Measurements from ENCODE around the gene KLHL30. TPM values are rescaled to one million over a fixed set of nuclear protein-coding genes. Genes with fewer than 3 reads are reported as not detected.

KLHL30 gene
- total RNA-seq, 2 donors from 2014 or later, result 24.9 to 29.0 TPM

DNA sequence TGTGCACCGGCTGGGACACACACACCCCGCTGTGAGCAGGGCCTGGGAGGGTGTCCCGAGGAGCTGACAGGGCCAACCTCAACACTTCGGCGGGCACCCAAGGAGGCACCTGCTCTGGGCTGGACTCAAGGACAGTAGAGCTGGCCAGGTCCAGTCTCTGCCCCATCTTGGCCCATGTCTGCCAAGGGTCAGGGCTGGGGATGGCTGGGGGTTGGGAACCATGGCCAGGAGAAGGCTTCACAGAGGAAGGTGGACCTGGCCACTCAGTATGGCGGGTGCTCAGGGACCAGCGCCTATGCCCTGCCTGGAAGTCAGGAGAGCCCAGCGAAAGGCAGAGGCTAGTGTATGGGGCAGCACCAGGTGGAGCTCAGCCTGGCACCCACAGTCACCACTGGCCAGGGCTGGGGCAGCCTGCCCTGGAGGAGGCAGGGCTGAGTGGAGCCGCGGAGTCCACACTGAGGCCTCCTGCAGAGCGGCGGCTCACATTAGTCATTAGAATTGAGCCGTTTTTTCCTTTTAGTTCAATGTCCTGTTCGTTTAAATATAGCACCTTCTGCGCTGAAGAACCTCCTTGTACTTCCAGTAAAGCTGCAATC lies 24.5 kb downstream of the KLHL30 start:
- peaks cover 0 to 5% of the 10 kb centered on the region in 2 donors for H3K27me3 ChIP-seq
- DNase-seq (ENCODE audit: low spot score), result no peak
- no peak for TF ChIP-seq CTCF (IDR thresholded peaks at IDR 0.05)
- peaks cover 0 to 21% of the 10 kb centered on the region in 2 donors for H3K4me1 ChIP-seq
- H3K36me3 ChIP-seq, result peaks cover 5% of the 10 kb centered on the region
- H3K27ac ChIP-seq, result no peak overlapping the region
- no peaks in the 10 kb centered on the region for H3K9me3 ChIP-seq
- no peak overlapping the region for H3K4me3 ChIP-seq

DNA sequence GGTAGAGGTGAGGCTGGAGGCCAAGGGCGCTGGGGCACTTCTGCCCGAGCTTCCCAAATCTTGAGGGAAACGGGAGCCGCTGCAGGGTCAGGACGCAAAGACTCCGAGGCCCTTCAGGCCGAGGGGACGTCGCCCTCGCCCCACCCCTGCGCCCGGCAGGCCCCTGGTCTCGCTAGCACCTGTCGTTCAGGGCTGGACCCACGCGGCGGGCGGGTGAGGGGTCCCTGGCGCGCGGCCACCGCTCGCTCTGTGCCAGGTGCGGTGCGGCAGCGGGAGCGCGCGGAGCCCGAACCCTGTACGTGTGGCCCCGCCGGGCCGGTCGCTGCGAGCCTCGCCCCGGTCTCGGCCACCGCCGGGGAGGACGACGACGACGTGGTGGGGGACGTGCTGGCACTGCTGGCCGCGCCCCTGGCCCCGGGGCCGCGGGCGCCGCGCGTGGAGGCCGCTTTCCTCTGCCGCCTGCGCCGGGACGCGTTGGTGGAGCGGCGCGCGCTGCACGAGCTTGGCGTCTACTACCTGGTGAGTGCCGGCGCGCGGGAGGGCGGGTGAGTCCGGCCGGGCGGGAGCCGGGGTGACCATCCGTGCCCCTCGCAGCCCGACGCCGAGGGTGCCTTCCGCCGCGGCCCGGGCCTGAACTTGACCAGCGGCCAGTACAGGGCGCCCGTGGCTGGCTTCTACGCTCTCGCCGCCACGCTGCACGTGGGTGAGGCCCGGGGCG lies 25.2 kb downstream of the KLHL30 start:
- TF ChIP-seq CTCF (IDR thresholded peaks at IDR 0.05), result no peak
- no peak for DNase-seq (ENCODE audit: low spot score)
- Histone ChIP-seq H3K27me3 (peaks cover 0 to 5% of the 10 kb centered on the region in 2 donors), H3K9me3 (no peaks in the 10 kb centered on the region), H3K4me3 (peak overlapping the region in 1 of 2 donors; percentile 32), H3K27ac (no peak overlapping the region), H3K4me1 (peaks cover 0 to 17% of the 10 kb centered on the region in 2 donors), H3K36me3 (peaks cover 9% of the 10 kb centered on the region)

- Histone ChIP-seq H3K9me3 (no peaks in the 10 kb centered on the region), H3K27me3 (peaks cover 0 to 5% of the 10 kb centered on the region in 2 donors), H3K27ac (no peak overlapping the region), H3K4me3 (no peak overlapping the region), H3K36me3 (peaks cover 16% of the 10 kb centered on the region), H3K4me1 (peaks cover 0 to 22% of the 10 kb centered on the region in 2 donors)
- DNase-seq (ENCODE audit: low spot score), result no peak
- TF ChIP-seq CTCF (IDR thresholded peaks at IDR 0.05), result no peak
Measured at GRCh38 chr2:238164906-238165287, 26.4 kb downstream of the KLHL30 start.

GRCh38 chr2:238165288-238165921 lies 26.9 kb downstream of the KLHL30 start:
- TF ChIP-seq CTCF (IDR thresholded peaks at IDR 0.05), result no peak
- peaks cover 0 to 27% of the 10 kb centered on the region in 2 donors for H3K4me1 ChIP-seq
- peaks cover 0 to 5% of the 10 kb centered on the region in 2 donors for H3K27me3 ChIP-seq
- H3K4me3 ChIP-seq, result no peak overlapping the region
- no peak for DNase-seq (ENCODE audit: low spot score)
- H3K36me3 ChIP-seq, result peaks cover 20% of the 10 kb centered on the region
- no peak overlapping the region for H3K27ac ChIP-seq
- no peaks in the 10 kb centered on the region for H3K9me3 ChIP-seq

DNA sequence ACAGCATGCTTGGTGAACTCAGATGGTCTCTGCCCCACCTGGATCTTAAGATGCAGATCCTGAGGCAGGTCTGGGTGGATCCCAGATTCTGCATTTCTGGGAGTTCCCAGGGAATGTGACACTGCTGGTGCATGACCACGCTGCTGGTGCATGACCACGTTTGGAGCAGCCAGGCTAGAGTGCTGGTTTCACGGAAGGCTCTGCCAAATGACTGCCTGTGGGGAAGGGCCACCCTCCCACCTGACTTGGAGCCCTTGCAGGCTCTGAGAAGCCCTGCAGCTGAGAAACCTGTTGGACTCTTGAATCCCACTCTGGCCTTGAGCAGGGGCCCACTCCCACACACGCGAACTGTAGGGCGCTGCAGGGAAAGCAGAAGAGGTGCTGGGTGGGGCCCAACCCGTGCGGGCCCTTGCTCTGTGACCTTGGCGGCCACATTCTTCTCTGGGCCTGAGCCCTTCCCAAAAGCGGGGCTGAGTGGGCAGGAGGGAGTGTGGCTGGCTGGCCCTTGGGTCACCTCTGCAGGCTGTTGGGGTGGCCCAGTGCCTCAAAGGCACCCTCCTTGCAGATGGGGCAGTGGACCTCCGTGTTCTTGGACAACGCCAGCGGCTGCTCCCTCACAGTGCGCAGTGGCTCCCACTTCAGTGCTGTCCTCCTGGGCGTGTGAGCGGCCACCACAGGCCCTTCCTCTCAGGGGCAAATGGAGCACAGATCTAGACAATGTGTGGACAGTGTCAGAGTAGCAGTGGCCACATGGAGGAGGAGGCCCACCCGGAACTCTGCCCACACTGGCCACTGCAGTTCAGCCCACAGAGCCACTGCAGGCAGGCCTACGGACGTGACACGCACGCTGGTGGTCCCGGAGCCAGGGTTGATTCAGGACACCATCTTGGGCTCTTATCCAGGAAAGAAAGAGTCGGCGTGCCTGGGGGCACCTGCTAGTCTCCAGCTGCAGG lies 28.2 kb downstream of the KLHL30 start:
- Histone ChIP-seq H3K4me3 (no peak overlapping the region), H3K27ac (no peak overlapping the region), H3K9me3 (no peaks in the 10 kb centered on the region), H3K4me1 (peaks cover 0 to 31% of the 10 kb centered on the region in 2 donors), H3K27me3 (peaks cover 0 to 5% of the 10 kb centered on the region in 2 donors), H3K36me3 (peaks cover 29% of the 10 kb centered on the region)
- no peak for TF ChIP-seq CTCF (IDR thresholded peaks at IDR 0.05)
- DNase-seq (ENCODE audit: low spot score), result no peak

All from right atrium auricular region (tissue), 2 donors.